HG03045 (cell line): Measurements from ENCODE around the gene WDR70.
"Not testable (repeated sequence)": the region's sequence is repeated elsewhere in the genome, so short reads cannot be mapped to it uniquely, and the experiment has no call there.

Source experiments
- ATAC-seq: cut with Tn5 transposase; IDR thresholded peaks from one replicate; pipeline ENCODE4 v1.9.1; 2021; ENCODE audit warnings: mild to moderate bottlenecking, moderate library complexity; ENCODE audit not compliant: unreplicated experiment

The WDR70 gene

GRCh38 chr5:37668524-37669047 lies 289.5 kb downstream of the WDR70 start:
- ATAC-seq: no peak

- ATAC-seq: not testable (repeated sequence)
Measured at GRCh38 chr5:37672118-37672588, 293.0 kb downstream of the WDR70 start.

GRCh38 chr5:37674361-37674760 lies 295.2 kb downstream of the WDR70 start:
- ATAC-seq: not testable (repeated sequence)

- not testable (repeated sequence) for ATAC-seq
Measured at GRCh38 chr5:37679326-37679725, 300.2 kb downstream of the WDR70 start.

DNA sequence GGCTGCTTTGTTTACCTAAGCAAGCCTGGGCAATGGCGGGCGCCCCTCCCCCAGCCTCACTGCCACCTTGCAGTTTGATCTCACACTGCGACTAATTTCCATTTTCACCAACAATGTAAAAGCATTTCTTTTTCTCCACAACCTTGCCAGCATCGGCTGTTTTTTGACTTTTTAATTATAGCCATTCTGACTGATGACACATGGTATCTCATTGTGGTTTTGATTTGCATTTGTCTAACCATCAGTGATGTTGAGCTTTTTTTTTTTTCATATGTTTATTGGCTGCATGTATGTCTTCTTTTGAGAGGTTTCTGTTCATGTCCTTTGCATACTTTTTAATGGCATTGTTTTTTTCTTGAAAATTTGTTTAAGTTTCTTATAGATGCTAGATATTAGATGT lies 300.8 kb downstream of the WDR70 start:
- not testable (repeated sequence) for ATAC-seq

DNA sequence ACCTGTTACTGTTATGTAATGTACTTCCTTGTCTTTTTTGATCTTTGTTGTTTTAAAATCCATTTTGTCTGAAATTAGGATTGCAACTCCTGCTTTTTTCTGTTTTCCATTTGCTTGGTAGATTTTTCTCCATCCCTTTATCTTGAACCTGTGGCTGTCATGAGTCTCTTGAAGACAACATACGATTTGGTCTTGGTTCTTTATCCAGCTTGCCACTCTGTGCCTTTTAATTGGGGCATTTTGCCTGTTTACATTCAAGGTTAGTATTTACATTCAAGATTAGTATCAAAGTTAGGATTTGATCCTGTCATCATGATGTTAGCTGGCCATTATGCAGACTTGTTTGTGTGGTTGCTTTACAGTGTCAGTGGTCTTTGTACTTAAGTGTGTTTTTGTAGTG lies 304.0 kb downstream of the WDR70 start:
- no peak for ATAC-seq

DNA sequence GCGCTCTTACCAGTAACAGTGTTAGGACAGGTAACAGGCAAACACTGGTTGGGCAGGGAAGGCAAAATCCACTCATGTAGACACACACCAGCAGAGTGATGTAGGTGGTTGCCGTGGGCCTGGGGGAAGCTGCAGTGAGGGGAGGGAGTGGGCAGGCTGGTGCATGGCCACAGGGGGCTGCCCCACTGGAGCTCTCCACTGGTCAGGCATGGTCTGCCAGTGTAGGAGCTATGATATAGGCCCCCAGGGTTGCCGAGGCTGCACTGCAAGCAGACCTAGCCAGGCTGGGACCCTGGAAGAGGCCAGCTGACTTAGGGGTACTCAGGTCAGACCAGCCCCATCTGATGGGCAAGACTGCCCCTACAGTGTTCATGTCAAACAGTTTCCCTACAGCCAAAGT lies 306.1 kb downstream of the WDR70 start:
- no peak for ATAC-seq

DNA sequence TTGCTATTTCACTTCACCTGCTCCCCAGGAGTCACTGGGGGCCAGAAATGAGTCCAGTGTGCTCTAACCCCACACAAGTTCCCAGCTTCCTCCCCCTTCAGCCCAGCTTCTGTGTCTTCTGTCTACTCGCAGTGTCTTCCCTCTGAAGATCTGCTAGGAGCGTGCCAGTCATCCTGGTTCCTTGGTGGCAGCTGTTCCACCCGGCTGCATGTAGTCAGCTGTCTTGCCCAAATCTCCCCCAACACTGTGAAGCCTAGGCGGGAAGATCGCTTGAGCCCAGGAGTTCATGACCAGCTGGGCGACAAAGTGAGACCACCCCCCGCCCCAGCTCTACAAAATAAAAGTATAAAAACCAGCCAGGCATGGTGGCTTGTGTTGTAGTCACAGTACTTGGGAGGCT lies 306.7 kb downstream of the WDR70 start:
- no peak for ATAC-seq

GRCh38 chr5:37688925-37689324 lies 309.8 kb downstream of the WDR70 start:
- not testable (repeated sequence) for ATAC-seq

- not testable (repeated sequence) for ATAC-seq
Measured at GRCh38 chr5:37694333-37694732, 315.2 kb downstream of the WDR70 start.

GRCh38 chr5:37694867-37695266 lies 315.7 kb downstream of the WDR70 start:
- ATAC-seq: no peak

DNA sequence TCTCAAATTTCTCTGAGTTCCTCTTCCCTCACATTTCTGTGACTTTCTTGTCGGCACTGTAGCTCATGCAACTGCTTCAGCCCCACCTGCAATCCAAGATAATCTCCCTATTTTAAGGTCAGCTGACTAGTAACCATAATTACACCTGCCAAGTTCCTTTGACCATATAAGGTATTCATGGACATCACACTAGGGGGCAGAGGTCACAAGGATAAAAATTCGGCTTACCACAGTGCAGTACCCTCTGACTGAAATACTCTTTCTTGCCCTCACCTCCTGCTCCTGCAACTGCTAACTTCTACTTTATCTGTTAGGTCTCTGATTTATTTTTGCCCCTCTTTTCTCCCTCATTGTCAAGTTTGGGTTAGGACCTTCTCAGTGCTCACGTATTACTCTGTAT lies 316.5 kb downstream of the WDR70 start:
- ATAC-seq: no peak

- ATAC-seq: no peak
Measured at GRCh38 chr5:37696190-37697021, 317.3 kb downstream of the WDR70 start.

- no peak for ATAC-seq
Measured at GRCh38 chr5:37701868-37702267, 322.8 kb downstream of the WDR70 start.

DNA sequence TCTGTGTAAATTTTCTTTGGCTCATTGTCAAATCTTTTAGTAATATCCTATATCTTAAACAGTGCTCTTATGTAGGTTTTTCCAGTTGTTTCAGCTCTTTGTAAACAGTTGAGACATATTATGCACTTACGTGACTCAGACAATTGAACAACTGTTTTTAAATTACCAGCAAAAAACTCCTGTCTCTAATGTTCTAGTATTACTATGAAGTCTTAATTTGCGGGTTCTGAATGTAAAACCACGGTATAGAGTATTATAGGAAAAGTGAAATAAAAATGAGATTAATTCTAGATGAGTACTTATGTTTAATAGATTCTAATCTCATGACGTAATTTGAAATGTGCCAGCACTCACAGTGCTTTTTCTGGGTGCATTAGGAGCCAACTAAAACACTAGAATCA lies 324.7 kb downstream of the WDR70 start:
- ATAC-seq: no peak

DNA sequence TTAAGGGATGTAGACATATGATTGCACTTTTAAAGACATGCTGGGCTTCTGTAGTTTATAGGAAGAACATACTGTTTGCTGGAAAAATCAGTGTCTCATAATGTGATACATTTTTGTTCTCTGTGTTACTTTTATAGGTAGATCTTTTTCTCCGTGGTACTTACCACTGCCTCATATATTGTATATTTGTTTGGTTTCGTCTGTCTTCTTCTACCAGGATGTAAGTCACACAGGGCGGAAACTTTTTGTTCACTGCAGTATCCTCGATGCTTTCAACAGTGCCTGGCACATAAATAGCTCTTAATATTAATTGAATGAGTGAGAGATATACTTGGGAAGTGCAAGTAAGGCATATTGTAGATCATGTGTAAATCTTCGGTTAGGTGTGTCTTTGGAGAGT lies 325.3 kb downstream of the WDR70 start:
- ATAC-seq: no peak

- no peak for ATAC-seq
Measured at GRCh38 chr5:37709020-37709419, 329.9 kb downstream of the WDR70 start.

GRCh38 chr5:37710965-37711364 lies 331.8 kb downstream of the WDR70 start:
- ATAC-seq: no peak

DNA sequence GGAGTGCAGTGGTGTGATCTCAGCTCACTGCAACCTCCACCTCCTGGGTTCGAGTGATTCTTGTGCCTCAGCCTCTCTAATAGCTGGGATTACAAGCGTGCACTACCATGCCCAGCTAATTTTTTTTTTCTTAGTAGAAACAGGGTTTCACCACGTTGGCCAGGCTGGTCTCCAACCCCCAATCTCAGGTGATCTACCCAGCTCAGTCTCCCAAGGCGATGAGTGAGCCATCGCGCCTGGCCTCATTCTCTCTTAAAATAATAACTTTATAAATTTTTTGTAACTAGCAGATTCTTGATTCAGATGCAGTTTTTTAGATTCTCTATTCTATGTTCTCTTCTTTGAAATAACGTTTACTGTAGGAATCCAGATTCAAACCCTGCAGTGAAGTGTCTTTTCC lies 333.6 kb downstream of the WDR70 start:
- no peak for ATAC-seq

DNA sequence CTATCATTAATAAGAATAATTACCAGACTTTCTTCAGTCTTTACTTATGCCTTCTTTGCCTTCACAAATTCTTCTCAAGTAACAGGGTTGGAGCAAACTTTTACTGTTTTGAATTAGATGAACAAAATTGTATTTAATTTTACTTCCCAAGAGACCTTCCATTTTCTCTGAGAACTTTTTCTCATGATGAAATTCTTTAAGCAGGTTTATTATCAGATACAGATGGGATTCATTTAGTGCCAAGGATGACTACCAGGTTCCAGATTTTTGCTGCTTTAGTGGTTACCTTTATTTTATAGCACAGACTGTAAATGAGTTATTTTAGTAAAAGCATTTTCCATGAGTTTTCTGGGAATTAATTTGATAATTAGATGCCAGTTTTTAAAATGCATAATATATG lies 335.6 kb downstream of the WDR70 start:
- no peak for ATAC-seq

DNA sequence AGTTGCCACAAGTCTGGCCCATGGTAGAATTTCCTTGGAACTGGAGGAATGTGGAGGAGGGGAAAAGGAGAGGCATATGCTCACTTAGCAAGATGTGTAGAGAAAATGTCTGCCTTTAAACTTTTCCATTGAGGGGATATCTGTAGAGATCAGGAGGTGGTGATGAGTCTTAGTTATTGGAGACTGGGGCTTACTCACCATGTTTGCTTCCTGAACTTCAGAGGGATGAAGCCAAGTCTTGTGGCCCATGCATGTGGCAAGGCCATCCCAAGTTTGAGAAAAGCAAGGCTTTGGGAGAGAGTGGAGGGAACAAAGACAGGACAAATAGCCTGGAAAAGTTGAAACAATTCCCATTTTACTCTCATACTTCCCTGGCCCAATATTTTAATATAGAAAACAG lies 336.2 kb downstream of the WDR70 start:
- ATAC-seq: no peak

DNA sequence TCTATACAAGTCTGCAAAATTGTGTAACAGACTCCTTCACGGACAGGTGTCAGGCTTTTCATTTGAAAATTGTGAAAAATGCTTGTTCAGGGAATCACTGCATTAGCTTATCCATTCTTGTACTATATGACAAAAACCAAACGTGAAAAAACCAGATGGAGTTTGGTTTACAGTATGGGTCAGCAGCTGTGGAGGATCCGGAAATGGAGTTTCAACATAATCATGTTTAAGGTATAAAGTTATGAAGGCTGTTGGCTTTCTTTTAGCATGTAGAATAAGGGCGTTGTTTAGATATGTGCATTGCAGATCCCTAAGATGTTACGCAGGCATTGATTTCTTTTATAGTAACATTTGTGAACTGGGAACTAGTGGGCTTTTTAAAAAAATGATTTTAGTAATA lies 336.9 kb downstream of the WDR70 start:
- ATAC-seq: no peak

- ATAC-seq: no peak
Measured at GRCh38 chr5:37716405-37716804, 337.3 kb downstream of the WDR70 start.
